DND-41 (cell line): ENCODE measurements around the gene TLX1.

Experiments
- EZH2 ChIP-seq: IDR thresholded peaks from 3 replicates; pipeline ENCODE4 v1.6.1; 2012; ENCODE audit warnings: borderline replicate concordance, low read depth, mild to moderate bottlenecking, moderate library complexity, low read length, inconsistent platforms; ENCODE audit not compliant: severe bottlenecking
- TF ChIP-seq, protein P1 (sequence below): IDR thresholded peaks from 2 replicates; pipeline ENCODE4 v1.5.1; 2012; ENCODE audit warnings: borderline replicate concordance, low read length, moderate library complexity, mild to moderate bottlenecking; ENCODE audit not compliant: poor library complexity, severe bottlenecking; ENCODE audit errors: extremely low read depth

DNA sequence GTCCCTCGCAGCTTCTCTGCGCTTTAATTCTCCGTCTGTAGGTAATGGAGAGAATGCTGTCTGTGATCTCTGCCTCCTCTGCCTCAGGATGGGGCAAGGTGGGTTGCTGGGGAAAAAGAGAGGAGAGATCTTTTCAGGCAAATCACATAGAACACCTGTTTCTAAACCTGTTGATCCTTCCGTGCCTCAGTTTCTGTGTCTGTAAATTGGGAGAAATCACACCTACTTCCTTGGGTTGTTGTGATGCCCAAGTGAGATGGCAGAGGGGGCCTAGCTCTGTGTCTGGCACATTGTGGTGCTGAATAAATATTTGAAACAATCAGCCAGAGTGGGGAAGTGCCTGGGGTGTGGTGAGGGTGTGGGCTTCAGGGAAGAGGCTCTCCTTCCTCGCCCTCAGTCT, 40.5 kb upstream of the TLX1 start:
- TF ChIP-seq, protein P1, sequence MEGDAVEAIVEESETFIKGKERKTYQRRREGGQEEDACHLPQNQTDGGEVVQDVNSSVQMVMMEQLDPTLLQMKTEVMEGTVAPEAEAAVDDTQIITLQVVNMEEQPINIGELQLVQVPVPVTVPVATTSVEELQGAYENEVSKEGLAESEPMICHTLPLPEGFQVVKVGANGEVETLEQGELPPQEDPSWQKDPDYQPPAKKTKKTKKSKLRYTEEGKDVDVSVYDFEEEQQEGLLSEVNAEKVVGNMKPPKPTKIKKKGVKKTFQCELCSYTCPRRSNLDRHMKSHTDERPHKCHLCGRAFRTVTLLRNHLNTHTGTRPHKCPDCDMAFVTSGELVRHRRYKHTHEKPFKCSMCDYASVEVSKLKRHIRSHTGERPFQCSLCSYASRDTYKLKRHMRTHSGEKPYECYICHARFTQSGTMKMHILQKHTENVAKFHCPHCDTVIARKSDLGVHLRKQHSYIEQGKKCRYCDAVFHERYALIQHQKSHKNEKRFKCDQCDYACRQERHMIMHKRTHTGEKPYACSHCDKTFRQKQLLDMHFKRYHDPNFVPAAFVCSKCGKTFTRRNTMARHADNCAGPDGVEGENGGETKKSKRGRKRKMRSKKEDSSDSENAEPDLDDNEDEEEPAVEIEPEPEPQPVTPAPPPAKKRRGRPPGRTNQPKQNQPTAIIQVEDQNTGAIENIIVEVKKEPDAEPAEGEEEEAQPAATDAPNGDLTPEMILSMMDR, result no peak
- TF ChIP-seq EZH2, result no peak
